Stimulated activated effector memory CD8-positive, alpha-beta T cell treated with anti-CD3 and anti-CD28 coated beads, Interleukin-12 subunit alpha, Interleukin-12 subunit beta, amount 100 ng/mL, for 72 hours (primary cell): ENCODE results near the gene ANAPC2.

Experiments
- ATAC-seq: fragments of 150-1000 bp; cut with Tn5 transposase; 2 replicates; pipeline ENCODE4 v1.10.0; 2021
- DNase-seq, 2 donors: peaks; one replicate each; pipeline ENCODE4 v3.0.0; 2021 to 2022; ENCODE audit warnings: low spot score in 2 of 2
- H3K27ac Mint-ChIP-seq: one replicate; pipeline ENCODE4 v1.8.0; 2022; ENCODE audit warnings: mild to moderate bottlenecking, mixed read lengths
- H3K36me3 Mint-ChIP-seq: one replicate; pipeline ENCODE4 v1.8.0; 2022; ENCODE audit warnings: mild to moderate bottlenecking, mixed read lengths
- H3K4me1 Mint-ChIP-seq: one replicate; pipeline ENCODE4 v1.8.0; 2022; ENCODE audit warnings: mixed read lengths
- H3K4me3 Mint-ChIP-seq: one replicate; pipeline ENCODE4 v1.8.0; 2022; ENCODE audit warnings: mild to moderate bottlenecking, mixed read lengths
- H3K9me3 Mint-ChIP-seq: one replicate; pipeline ENCODE4 v1.8.0; 2022; ENCODE audit warnings: mixed read lengths

ANAPC2 gene

DNA sequence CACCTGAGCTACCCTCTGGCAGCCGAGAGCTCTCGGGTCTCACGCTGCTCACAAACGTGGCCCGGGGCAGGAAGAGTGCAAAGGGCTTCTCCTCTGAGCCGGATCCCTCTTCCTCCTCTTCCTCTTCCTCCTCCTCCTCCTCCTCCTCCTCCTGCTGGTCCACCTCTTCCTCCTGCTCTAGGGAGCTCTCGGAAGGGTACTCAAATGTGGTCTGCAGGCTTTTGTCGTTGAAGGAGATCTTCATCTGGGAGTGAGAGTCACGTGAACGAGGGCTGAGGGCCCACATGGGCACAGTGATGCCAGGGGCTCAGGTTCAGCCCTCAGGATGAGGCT lies 4.1 kb upstream of the ANAPC2 start:
- no peaks in the 10 kb centered on the region for H3K9me3 Mint-ChIP-seq
- ATAC-seq, result no peak
- no peak overlapping the region for H3K27ac Mint-ChIP-seq
- peaks cover 30% of the 10 kb centered on the region for H3K36me3 Mint-ChIP-seq
- H3K4me1 Mint-ChIP-seq, result peaks cover 30% of the 10 kb centered on the region
- no peak for DNase-seq
- no peak overlapping the region for H3K4me3 Mint-ChIP-seq

DNA sequence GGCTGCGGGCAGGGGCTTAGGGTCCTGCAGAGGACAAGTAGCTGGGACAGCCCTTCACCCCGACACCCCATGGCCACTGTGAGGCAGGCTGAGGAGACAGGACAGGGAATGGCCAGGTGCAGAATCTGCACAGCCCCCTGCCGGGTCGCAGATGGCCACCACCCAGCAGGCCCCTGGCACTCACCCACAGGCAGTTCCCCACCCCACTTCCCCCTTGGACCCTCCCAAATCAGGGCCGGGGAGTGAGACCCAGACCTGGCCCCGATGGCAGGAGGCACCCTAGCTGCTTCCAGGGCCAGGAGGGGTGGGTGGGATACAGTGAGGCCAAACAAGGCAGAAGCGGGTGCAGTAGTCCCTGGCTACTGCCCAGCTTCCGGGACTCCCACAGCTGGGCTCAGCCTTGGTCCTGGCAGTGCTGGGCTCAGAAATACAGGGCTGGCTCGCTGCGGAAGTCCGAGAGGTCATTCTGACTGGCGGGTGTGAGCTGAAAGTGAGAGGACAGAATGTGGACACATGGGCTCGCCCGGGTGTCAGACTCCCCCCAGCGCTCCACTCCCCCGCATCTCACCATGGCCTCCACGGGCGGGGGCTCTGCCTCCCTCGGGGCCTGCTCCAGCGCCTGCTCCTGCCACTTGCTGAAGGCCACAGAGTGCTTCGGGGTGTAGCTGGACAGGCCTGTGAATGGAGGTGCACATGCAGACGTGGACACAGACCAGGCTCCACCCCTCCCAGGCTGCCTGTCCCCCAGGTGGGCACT lies 3.5 kb upstream of the ANAPC2 start:
- no peak for ATAC-seq

DNA sequence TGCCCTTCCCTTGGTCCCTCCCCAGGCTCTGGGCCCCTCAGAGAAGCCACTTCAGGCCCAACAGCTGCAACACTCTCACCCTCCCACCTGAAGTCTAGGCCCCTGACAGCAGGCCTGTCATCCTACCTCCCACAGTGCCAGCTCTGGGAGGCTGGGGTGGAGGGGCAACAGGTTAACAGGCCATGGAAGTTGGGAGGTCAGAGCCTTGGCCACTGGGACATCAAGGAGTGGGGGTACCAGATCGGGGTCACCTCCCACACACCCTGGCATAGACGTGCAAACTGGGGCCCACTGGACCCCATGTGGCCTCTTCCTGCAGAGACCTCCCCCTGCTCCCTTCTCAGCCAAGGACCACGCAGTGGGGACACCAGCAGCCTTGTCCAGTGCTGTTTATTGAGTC lies 2.9 kb upstream of the ANAPC2 start:
- H3K9me3 Mint-ChIP-seq, result no peaks in the 10 kb centered on the region
- DNase-seq, result no peak
- H3K36me3 Mint-ChIP-seq, result peaks cover 37% of the 10 kb centered on the region
- peaks cover 42% of the 10 kb centered on the region for H3K4me1 Mint-ChIP-seq
- ATAC-seq, result no peak
- H3K4me3 Mint-ChIP-seq, result peak overlapping the region; percentile 89
- H3K27ac Mint-ChIP-seq, result peak overlapping the region; percentile 95

More for the DNA sequence above, 3.5 kb upstream of the ANAPC2 start:
- Mint-ChIP-seq H3K27ac (peak overlapping the region; percentile 95), H3K4me3 (no peak overlapping the region), H3K36me3 (peaks cover 36% of the 10 kb centered on the region), H3K4me1 (peaks cover 36% of the 10 kb centered on the region), H3K9me3 (no peaks in the 10 kb centered on the region)
- no peak for DNase-seq

DNA sequence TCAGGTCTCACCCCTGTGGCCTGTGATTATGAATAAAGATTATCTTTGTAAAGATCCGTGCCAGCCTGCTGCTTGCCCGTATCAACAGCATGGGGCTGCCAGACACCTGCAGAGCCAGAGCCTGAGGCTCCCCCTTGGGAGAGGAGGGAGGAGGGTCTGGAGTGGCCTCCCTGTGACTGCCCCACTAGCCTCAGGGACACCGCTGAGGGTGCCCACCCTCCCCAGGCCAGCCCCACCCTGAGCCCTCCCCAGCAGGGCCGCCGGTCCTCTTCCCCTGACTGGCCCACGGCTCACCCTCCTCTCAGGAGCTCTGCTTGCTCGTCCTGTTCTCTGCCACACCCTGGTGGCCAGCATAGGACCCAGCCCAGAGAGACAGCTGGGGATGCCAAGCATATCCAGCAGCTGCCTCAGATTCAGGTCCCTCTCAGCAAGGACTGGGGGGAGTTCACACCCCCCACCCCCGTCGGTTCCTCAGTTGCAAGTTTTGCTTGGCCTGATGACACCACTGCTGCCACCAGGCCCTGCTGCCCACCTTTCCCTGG lies 2.0 kb upstream of the ANAPC2 start:
- ATAC-seq, result no peak
- Mint-ChIP-seq H3K27ac (peak overlapping the region; percentile 95), H3K4me1 (peaks cover 43% of the 10 kb centered on the region)

DNA sequence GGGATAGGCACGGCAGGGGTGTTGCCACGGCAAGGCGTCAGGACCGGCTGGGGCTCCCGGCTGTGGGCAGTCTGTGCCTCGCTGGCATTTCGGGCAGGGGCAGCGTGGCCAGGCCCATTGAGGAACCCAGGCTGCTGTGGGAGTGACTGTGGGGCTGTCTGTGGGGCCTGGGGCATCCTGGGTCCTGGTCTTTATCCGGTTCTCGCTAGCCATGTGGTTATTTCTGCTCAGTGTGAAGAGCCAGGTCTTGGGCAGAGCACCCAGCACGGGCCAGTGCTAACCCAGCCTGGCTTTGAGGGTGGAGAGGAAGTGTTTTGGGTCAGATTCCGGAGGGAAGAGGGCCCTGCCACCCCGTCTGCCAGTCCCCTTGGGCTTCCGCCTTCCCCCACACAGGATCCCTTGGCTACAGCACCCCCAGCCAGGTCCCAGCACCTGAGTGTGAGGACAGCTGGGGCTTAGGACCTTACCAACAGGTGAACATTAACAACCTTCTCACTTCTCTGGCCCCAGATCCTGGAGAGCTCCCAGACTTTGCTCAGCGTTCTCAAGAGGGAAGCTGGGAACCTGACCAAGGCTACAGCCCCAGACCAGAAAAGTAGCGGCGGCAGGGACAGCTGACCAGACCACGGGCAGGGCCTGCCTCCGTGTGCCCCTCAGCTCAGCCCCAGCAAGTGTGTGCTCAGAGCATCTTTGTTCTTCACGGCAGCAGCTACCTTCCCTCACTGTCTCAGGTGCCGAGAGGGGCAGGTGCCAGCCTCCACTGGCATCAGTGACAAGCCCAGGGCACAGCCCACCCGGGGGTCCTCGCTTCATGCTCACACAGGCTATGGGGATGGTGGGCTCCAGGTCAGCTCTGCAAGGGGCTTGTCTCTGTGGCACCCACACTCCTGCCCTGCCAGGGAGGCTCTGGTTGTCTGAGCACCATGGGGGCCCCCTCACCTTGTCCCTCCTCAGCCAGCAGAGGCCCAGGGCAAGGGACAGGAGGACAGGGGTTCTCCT lies 1.2 kb upstream of the ANAPC2 start:
- Mint-ChIP-seq H3K27ac (peak overlapping the region; percentile 95), H3K4me3 (peak overlapping the region; percentile 89), H3K4me1 (peaks cover 43% of the 10 kb centered on the region), H3K36me3 (peaks cover 40% of the 10 kb centered on the region), H3K9me3 (no peaks in the 10 kb centered on the region)
- ATAC-seq, result no peak
- DNase-seq, result no peak

More for the DNA sequence above, 2.0 kb upstream of the ANAPC2 start:
- H3K4me3 Mint-ChIP-seq, result peak overlapping the region; percentile 89
- H3K36me3 Mint-ChIP-seq, result peaks cover 37% of the 10 kb centered on the region
- H3K9me3 Mint-ChIP-seq, result no peaks in the 10 kb centered on the region
- no peak for DNase-seq

DNA sequence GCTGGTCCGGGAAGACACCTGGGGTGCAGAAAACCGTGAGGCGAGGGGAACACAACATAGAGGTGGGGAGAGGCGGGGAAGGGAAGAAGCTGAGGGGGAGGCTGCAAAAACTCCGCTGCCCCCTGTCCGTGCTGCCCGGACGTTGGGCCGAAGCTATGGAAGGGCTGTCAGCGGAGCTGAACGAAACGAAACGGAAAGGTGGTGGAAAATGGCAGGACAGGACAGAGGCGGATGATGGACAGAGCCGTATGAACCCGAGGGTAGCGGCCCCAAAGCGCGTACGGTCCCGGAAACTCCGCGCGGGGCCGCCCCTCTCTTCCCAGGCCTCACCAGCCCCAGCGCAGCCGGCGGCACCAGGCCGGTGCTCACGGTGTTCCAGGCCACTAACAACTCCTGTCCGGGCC lies 272 bp downstream of the ANAPC2 start:
- Mint-ChIP-seq H3K9me3 (no peaks in the 10 kb centered on the region), H3K27ac (peak overlapping the region; percentile 95), H3K36me3 (peaks cover 55% of the 10 kb centered on the region), H3K4me1 (peaks cover 51% of the 10 kb centered on the region), H3K4me3 (peak overlapping the region; percentile 89)
- ATAC-seq, result peak; percentile 2
- no peak for DNase-seq

DNA sequence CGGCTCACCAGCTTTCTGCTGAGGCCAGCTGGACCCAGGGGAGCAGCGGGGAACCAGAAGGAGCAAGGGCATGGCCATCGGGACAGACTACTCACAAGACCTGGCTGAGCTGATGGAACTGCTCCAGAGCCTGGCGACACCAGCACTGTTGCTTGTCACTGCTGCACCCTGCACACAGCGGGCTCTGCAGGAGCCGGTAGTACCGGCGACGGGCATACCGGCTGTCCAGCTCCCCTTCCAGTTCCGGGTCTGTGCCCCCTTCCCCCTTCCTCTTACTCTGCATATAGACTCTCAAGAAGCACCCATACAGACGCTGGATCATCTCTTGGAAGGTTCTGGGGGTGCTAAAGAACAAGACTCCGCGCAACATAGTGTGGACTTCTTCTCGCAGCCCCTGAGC lies 974 bp downstream of the ANAPC2 start:
- ATAC-seq (no peak), DNase-seq (no peak)
- H3K4me1 Mint-ChIP-seq, result peaks cover 51% of the 10 kb centered on the region
- H3K9me3 Mint-ChIP-seq, result no peaks in the 10 kb centered on the region
- peak overlapping the region; percentile 95 for H3K27ac Mint-ChIP-seq
- H3K36me3 Mint-ChIP-seq, result peaks cover 62% of the 10 kb centered on the region
- H3K4me3 Mint-ChIP-seq, result peak overlapping the region; percentile 89

DNA sequence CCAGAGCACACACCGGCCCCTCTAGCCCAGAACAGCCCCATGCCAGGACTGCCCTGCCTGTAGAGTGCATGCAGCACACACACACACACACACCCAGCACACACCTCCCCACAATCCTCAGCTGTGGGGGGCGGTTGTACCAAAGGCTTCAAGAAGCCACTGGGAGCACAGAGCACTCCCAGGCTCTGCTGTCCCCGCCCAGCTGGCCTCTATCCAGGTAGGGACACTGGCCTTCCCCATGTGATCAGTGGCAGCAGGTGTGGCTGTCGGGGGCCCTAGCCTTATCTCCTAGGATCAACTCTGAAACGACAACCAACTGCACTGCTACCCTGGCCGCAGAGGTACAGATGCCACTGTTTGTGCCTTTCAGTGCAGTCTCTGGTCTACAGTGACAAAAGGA lies 2.0 kb downstream of the ANAPC2 start:
- no peaks in the 10 kb centered on the region for H3K9me3 Mint-ChIP-seq
- no peak for DNase-seq
- peaks cover 51% of the 10 kb centered on the region for H3K4me1 Mint-ChIP-seq
- H3K36me3 Mint-ChIP-seq, result peaks cover 70% of the 10 kb centered on the region
- ATAC-seq, result no peak
- no peak overlapping the region for H3K27ac Mint-ChIP-seq
- peak overlapping the region; percentile 89 for H3K4me3 Mint-ChIP-seq

DNA sequence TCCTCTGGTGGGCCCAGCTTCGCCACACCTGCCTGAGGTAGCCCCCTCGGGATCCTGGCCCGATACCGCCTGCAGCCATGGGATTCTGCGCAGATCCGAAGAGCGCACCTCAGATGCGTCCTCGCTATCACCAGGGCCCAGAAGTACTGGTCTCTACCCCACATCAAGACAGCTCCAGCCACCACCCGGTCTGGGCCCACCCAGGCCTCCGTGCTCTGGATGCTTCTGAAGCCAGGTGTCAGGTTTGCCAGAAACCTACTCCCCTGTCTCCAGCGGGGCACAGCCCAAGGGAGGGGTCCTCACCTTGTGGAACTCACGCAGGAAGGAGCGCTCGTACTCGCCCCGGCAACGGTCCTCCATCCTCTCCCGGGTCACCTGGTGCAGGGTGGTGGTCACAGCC lies 2.4 kb downstream of the ANAPC2 start:
- no peak for ATAC-seq
- DNase-seq, result no peak
- Mint-ChIP-seq H3K4me3 (peak overlapping the region; percentile 89), H3K36me3 (peaks cover 69% of the 10 kb centered on the region), H3K9me3 (no peaks in the 10 kb centered on the region), H3K27ac (no peak overlapping the region), H3K4me1 (peaks cover 47% of the 10 kb centered on the region)

DNA sequence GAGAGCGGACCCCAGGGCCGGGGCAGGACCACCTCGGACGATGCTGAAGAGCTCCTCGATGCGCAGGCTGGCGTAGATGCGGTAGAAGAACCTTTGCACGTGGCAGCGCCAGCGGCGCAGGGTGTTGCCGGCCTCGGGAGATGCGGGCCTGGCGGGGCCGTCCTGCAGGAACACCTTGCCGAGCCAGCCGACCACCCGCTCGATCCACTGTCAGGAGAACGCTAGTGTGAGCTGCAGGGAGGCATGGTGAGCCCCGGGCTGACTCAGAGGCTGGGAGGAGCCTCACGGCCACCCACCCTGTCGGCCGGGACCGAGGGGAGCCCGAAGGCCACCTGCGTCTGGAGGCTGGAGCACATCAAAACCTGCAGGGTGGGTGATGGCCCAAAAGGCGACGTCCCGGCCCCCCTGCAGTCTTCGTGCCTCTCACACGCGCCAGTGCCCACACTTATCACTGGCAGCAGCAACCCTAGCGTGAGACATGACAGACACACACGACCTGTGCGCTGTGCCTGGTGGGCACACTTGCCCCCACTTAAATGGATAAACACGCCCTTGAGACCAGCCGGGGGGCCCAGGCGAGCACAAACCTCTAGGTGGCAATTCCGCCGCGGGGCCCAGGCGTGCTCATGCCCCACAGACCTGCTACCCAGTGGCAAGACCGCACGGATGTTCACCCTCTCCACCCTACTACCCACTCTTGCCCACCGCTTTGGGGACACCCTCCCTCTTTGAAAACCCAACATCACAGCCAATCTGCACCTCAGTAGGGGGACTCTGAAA lies 3.3 kb downstream of the ANAPC2 start:
- Mint-ChIP-seq H3K4me1 (peaks cover 40% of the 10 kb centered on the region), H3K4me3 (no peak overlapping the region)

DNA sequence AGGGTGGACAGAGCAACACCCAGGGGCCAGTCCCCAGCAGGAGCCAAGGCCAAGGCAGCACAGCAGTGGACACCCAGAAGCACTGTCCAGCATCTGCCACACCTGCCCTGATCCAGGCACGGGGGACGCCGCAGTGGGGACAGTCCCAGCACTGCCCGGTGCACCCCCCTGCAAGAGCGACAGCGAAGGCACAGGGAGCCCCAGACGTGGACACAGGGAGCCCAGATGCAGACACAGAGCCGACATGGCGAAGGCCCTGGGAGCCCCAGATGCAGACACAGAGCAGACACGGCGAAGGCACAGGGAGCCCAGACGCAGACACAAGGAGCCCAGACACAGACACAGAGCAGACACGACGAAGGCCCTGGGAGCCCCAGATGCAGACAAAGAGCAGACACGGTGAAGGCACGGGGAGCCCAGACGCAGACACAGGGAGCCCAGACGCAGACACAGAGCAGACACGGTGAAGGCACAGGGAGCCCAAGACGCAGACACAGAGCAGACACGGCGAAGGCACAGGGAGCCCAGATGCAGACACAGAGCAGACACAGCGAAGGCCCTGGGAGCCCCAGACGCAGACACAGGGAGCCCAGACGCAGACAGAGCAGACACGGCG lies 4.3 kb downstream of the ANAPC2 start:
- H3K36me3 Mint-ChIP-seq, result peaks cover 53% of the 10 kb centered on the region
- peaks cover 38% of the 10 kb centered on the region for H3K4me1 Mint-ChIP-seq
- H3K4me3 Mint-ChIP-seq, result no peak overlapping the region
- ATAC-seq (no peak), DNase-seq (no peak)
- no peaks in the 10 kb centered on the region for H3K9me3 Mint-ChIP-seq
- H3K27ac Mint-ChIP-seq, result no peak overlapping the region

More for the DNA sequence above, 3.3 kb downstream of the ANAPC2 start:
- no peak for ATAC-seq
- H3K36me3 Mint-ChIP-seq, result peaks cover 61% of the 10 kb centered on the region
- no peaks in the 10 kb centered on the region for H3K9me3 Mint-ChIP-seq
- H3K27ac Mint-ChIP-seq, result no peak overlapping the region
- no peak for DNase-seq

DNA sequence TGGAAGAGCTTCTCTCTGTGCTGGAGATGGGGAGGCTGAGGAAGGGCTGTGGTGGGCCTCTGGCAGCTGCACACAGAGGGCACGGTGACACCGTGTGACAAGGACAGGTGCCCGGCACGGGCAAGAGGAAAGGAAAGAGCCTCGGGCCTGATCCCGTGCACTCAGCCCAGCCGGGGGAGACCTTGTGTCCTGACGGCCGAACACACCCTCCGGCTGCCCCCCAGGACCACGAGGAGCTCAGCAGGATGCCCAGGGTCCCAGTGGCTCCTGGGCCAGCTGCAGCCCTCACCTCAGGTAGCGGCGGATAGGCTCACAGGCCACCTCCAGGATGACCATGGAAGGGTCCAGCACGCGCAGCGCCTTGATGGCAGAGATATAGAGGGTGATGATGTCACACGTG lies 5.5 kb downstream of the ANAPC2 start:
- no peak overlapping the region for H3K27ac Mint-ChIP-seq
- DNase-seq (no peak), ATAC-seq (no peak)
- H3K36me3 Mint-ChIP-seq, result peaks cover 44% of the 10 kb centered on the region
- no peaks in the 10 kb centered on the region for H3K9me3 Mint-ChIP-seq
- H3K4me3 Mint-ChIP-seq, result no peak overlapping the region
- peaks cover 35% of the 10 kb centered on the region for H3K4me1 Mint-ChIP-seq

DNA sequence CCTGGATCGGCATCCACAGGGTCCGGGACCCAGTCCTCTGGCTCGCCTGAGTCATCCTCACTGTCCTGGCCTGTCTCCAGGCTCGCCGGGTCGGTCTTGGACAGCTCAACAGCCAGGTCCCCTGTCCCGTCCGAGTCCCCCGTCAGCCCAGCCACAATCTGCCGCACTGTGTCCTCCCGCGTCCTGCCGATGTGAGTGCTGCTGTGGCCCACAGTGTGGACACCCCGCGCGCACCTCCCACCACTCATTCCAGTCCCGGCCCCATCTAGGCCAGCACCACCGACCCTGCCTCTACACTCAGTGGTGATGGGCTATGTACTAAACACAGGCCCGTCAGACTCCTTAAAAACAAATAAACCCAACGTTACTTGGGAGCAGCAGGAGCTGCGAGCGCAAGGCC lies 6.7 kb downstream of the ANAPC2 start:
- H3K27ac Mint-ChIP-seq, result no peak overlapping the region
- H3K4me1 Mint-ChIP-seq, result peaks cover 24% of the 10 kb centered on the region
- no peak overlapping the region for H3K4me3 Mint-ChIP-seq
- DNase-seq, result no peak
- no peaks in the 10 kb centered on the region for H3K9me3 Mint-ChIP-seq
- H3K36me3 Mint-ChIP-seq, result peaks cover 33% of the 10 kb centered on the region
- no peak for ATAC-seq

DNA sequence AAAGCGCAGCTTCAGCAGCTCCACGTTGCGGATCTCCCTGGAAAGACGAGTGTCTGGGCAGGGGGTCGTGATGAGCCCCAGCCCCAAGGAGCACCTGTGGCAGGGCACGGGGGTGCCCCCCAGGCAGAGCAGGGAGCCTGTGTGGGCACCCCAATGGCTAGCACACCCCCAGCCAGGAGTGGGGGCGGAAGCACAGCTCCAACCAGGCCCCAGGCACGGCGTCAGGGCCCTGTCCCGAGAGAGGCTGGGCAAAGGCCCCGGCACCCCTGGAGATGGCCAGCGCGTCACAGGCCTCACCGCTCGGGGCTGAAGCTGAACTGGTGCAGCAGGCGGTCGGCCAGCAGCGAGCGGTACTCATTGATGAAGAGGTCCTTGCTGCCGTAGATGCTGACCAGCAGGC lies 7.9 kb downstream of the ANAPC2 start:
- no peaks in the 10 kb centered on the region for H3K9me3 Mint-ChIP-seq
- H3K36me3 Mint-ChIP-seq, result peaks cover 33% of the 10 kb centered on the region
- no peak for DNase-seq
- H3K4me1 Mint-ChIP-seq, result peaks cover 24% of the 10 kb centered on the region
- no peak overlapping the region for H3K4me3 Mint-ChIP-seq
- ATAC-seq, result no peak
- H3K27ac Mint-ChIP-seq, result no peak overlapping the region
